ENCODE measurements around the gene MDGA2.
"Not testable (repeated sequence)": the region's sequence is repeated elsewhere in the genome, so short reads cannot be mapped to it uniquely, and the experiment has no call there.

Gene MDGA2

GRCh38 chr14:47302121-47302520, 373.3 kb downstream of the MDGA2 start:
- DNase-seq: no peak

GRCh38 chr14:47300796-47301195, 374.6 kb downstream of the MDGA2 start:
- no peak for DNase-seq

GRCh38 chr14:47297374-47297773, 378.0 kb downstream of the MDGA2 start:
- no peak for DNase-seq

- DNase-seq: no peak
Observed at GRCh38 chr14:47284283-47284682, 391.1 kb downstream of the MDGA2 start.

- not testable (repeated sequence) for DNase-seq
Observed at GRCh38 chr14:47281761-47282160, 393.6 kb downstream of the MDGA2 start.

GRCh38 chr14:47278233-47278842, 397.1 kb downstream of the MDGA2 start:
- no peak for DNase-seq

GRCh38 chr14:47277703-47278102, 397.7 kb downstream of the MDGA2 start:
- DNase-seq: no peak

GRCh38 chr14:47276931-47277330, 398.5 kb downstream of the MDGA2 start:
- DNase-seq: no peak

- DNase-seq: no peak
Observed at GRCh38 chr14:47273939-47274338, 401.5 kb downstream of the MDGA2 start.

- no peak for DNase-seq
Observed at GRCh38 chr14:47270715-47271114, 404.7 kb downstream of the MDGA2 start.

GRCh38 chr14:47269756-47270492, 405.5 kb downstream of the MDGA2 start:
- no peak for DNase-seq

- no peak for DNase-seq
Observed at GRCh38 chr14:47264842-47265241, 410.6 kb downstream of the MDGA2 start.

GRCh38 chr14:47262801-47263200, 412.6 kb downstream of the MDGA2 start:
- DNase-seq: no peak

GRCh38 chr14:47261350-47261749, 414.1 kb downstream of the MDGA2 start:
- DNase-seq: no peak

- DNase-seq: no peak
Observed at GRCh38 chr14:47259796-47260195, 415.6 kb downstream of the MDGA2 start.

- DNase-seq: no peak
Observed at GRCh38 chr14:47257013-47257412, 418.4 kb downstream of the MDGA2 start.

GRCh38 chr14:47252802-47253201, 422.6 kb downstream of the MDGA2 start:
- no peak for DNase-seq

- DNase-seq: no peak
Observed at GRCh38 chr14:47246367-47246766, 429.0 kb downstream of the MDGA2 start.

- not testable (repeated sequence) for DNase-seq
Observed at GRCh38 chr14:47242579-47242978, 432.8 kb downstream of the MDGA2 start.

- no peak for DNase-seq
Observed at GRCh38 chr14:47240748-47241437, 434.5 kb downstream of the MDGA2 start.

GRCh38 chr14:47235619-47236018, 439.8 kb downstream of the MDGA2 start:
- DNase-seq: no peak

GRCh38 chr14:47226877-47227520, 448.4 kb downstream of the MDGA2 start:
- no peak for DNase-seq

- DNase-seq: no peak
Observed at GRCh38 chr14:47223656-47224055, 451.7 kb downstream of the MDGA2 start.

GRCh38 chr14:47220096-47220495, 455.3 kb downstream of the MDGA2 start:
- no peak for DNase-seq

Measured in SIG-M5 (cell line).